Lower leg skin (tissue), 3 donors: ENCODE data around the gene ASB6.

Experiments
- CTCF ChIP-seq, 3 donors: fragments of 450-650 bp; IDR thresholded peaks; one replicate each; pipeline ENCODE4 v1.5.1; 2016; ENCODE audit warnings: antibody characterized with exemption in 3 of 3, mild to moderate bottlenecking in 3 of 3, moderate library complexity in 2 of 3
- POLR2A ChIP-seq, 2 donors: fragments of 450-650 bp; IDR thresholded peaks; one replicate each; pipeline ENCODE4 v1.6.1; 2016 to 2017; ENCODE audit warnings: antibody characterized with exemption in 2 of 2, mild to moderate bottlenecking in 1 of 2, moderate library complexity in 1 of 2

- TF ChIP-seq CTCF (IDR thresholded peaks at IDR 0.05), result no peak
- no peak for TF ChIP-seq POLR2A (IDR thresholded peaks at IDR 0.05)
These were observed 43.9 kb upstream of the ASB6 start for GRCh38 chr9:129685933-129686259.
